Loucy (cell line): ENCODE results near the gene SSB.
A peak's percentile ranks its signal among the peaks of the same experiment; 100 is the strongest.
"Not testable (repeated sequence)": the region's sequence is repeated elsewhere in the genome, so short reads cannot be mapped to it uniquely, and the experiment has no call there.

ENCODE experiments used
- H2AFZ ChIP-seq: fragments of 200-600 bp; sonication (generic); 2 replicates; pipeline ENCODE4 v1.6.0; 2016; ENCODE audit warnings: antibody characterized with exemption, mild to moderate bottlenecking, low read length, moderate library complexity
- H3F3A ChIP-seq: fragments of 200-600 bp; 2 replicates; pipeline ENCODE4 v1.6.0; 2016; ENCODE audit warnings: antibody characterized with exemption, low read depth, mild to moderate bottlenecking
- H3K27me3 ChIP-seq: fragments of 200-600 bp; sonication (generic); 2 replicates; pipeline ENCODE4 v1.6.1; 2014; ENCODE audit warnings: low read length, mild to moderate bottlenecking; ENCODE audit not compliant: insufficient read depth, poor library complexity, severe bottlenecking
- H3K36me3 ChIP-seq: fragments of 200-600 bp; sonication (generic); 2 replicates; pipeline ENCODE4 v1.6.1; 2016; ENCODE audit warnings: low read length; ENCODE audit not compliant: insufficient read depth
- H3K4me1 ChIP-seq: fragments of 200-600 bp; sonication (generic); 2 replicates; pipeline ENCODE4 v1.5.1; 2014; ENCODE audit warnings: low read length, mild to moderate bottlenecking; ENCODE audit not compliant: insufficient read depth, poor library complexity, severe bottlenecking
- H3K4me2 ChIP-seq: fragments of 200-600 bp; sonication (generic); 2 replicates; pipeline ENCODE4 v1.6.0; 2014; ENCODE audit warnings: antibody characterized with exemption, low read length, low read depth, mild to moderate bottlenecking; ENCODE audit not compliant: poor library complexity, severe bottlenecking
- H3K4me3 ChIP-seq: fragments of 200-600 bp; sonication (generic); 2 replicates; pipeline ENCODE4 v1.5.1; 2014; ENCODE audit warnings: low read length, mild to moderate bottlenecking, mixed read lengths; ENCODE audit not compliant: poor library complexity, severe bottlenecking
- H3K79me2 ChIP-seq: fragments of 200-600 bp; sonication (generic); 2 replicates; pipeline ENCODE4 v1.6.1; 2014; ENCODE audit warnings: low read length; ENCODE audit not compliant: insufficient read depth
- H3K9ac ChIP-seq: fragments of 200-600 bp; sonication (generic); 2 replicates; pipeline ENCODE4 v1.6.0; 2014; ENCODE audit warnings: mild to moderate bottlenecking, low read depth, low read length, moderate library complexity; ENCODE audit not compliant: poor library complexity, severe bottlenecking
- H3K9me2 ChIP-seq: fragments of 200-600 bp; sonication (generic); replicated peaks from 2 replicates; pipeline ENCODE4 v1.6.1; 2016; ENCODE audit warnings: low read depth, low read length, mixed read lengths
- H3K9me3 ChIP-seq: fragments of 200-600 bp; sonication (generic); 2 replicates; pipeline ENCODE4 v1.6.1; 2014; ENCODE audit warnings: mild to moderate bottlenecking, antibody characterized with exemption, low read length, low read depth; ENCODE audit not compliant: insufficient read depth
- H4K20me1 ChIP-seq: fragments of 200-600 bp; sonication (generic); 2 replicates; pipeline ENCODE4 v1.6.0; 2014; ENCODE audit warnings: antibody characterized with exemption, low read length, mild to moderate bottlenecking; ENCODE audit not compliant: insufficient read depth, poor library complexity, severe bottlenecking
- CTCF ChIP-seq: fragments of 200-600 bp; sonication (generic); conservative IDR thresholded peaks from 2 replicates; pipeline ENCODE4 v1.5.1; 2014; ENCODE audit warnings: mild to moderate bottlenecking, antibody characterized with exemption, low read length
- EZH2phosphoT487 ChIP-seq: fragments of 200-600 bp; IDR thresholded peaks from 2 replicates; pipeline ENCODE4 v1.6.1; 2018; ENCODE audit warnings: antibody characterized with exemption, mild to moderate bottlenecking, moderate library complexity, borderline replicate concordance

SSB gene

DNA sequence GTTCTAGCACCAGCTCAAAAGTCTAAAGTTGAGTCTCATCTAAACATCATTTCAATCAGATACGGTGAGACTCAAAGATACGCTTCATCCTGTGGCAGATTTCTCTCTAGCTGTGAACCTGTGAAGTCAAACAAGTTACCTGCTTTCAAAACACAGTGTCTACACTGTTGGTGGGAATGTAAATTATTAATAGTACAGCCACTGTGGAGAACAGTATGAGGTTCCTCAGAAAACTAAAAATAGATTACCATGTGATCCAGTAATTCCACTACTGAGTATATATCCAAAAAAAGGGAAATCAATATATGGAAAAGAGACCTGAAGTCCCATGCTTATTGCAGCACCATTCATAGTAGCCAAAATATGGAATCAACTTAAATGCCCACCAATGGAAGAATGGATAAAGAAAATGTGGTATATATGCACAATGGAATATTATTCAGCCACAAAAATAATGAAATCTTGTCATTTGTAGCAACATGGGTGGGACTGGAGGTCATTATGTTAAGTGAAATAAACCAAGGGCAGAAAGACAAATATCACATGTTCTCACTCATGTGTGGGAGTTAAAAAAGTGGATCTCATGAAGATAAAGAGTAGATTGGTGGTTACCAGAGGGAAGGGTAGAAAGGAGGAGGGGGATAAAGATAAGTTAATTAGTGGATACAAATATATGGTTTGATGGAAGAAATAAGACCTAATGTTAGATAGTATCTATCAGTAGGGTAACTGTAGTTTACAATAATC lies 40.2 kb downstream of the SSB start:
- H3K36me3 ChIP-seq: peaks cover 8% of the 10 kb centered on the region; the same call in 1 of the 2 replicates
- peaks cover 21% of the 10 kb centered on the region for H3K4me1 ChIP-seq
- H4K20me1 ChIP-seq: peaks cover 12% of the 10 kb centered on the region
- no peak overlapping the region for H3K9ac ChIP-seq
- no peaks in the 10 kb centered on the region for H3K9me2 ChIP-seq
- H3K4me2 ChIP-seq: no peak overlapping the region
- no peaks in the 10 kb centered on the region for H3K27me3 ChIP-seq
- no peak overlapping the region for H2AFZ ChIP-seq
- H3K79me2 ChIP-seq: peaks cover 66% of the 10 kb centered on the region
- H3K4me3 ChIP-seq: no peak overlapping the region
- 0 out of 2 replicates have a peak, but pooled peaks cover 3% of the 10 kb centered on the region for H3F3A ChIP-seq
- H3K9me3 ChIP-seq: no peaks in the 10 kb centered on the region
- TF ChIP-seq CTCF (no peak), EZH2phosphoT487 (no peak)

DNA sequence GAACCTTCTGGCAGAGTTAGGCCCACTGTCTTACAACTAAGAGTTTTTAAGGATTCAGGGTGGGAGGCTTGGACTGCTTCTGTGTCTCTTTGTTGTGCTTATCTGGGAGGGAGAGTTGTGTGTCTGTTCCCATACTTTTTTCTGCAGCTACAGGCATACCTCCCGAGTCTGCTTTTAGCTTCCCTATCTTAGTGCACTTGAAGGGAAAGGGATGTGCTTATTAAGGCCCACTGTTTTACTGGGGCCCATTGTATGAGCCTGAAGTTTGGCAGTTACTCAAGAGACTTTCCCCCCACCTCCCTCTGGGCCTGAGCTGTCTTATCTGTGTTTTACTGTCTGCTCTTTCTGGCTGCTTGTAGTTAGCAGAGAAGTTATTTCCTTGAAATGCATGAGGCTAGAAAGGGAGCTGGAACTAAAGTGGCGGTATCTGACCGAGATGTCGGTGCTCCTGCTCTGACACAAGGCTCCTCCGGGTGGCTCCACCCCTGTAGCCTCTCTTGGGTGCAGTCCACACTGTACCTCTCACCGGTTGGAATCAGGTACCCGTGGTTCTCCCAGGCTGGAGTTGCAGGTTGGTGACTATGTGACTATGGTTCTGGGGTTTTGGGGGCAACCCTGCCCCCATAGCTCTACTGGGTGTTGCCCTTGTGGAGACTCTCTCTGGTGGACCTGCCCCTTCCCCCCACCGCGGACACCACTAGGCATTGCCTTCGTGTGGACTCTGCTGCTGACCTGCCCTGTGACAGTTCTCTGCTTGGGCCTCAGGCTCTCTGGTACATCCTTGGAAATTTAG lies 41.5 kb downstream of the SSB start:
- H3K27me3 ChIP-seq: no peaks in the 10 kb centered on the region
- H3K9ac ChIP-seq: no peak overlapping the region
- H3K79me2 ChIP-seq: peaks cover 60% of the 10 kb centered on the region
- H3K4me3 ChIP-seq: no peak overlapping the region
- H3K4me1 ChIP-seq: peaks cover 12% of the 10 kb centered on the region
- peaks cover 12% of the 10 kb centered on the region for H4K20me1 ChIP-seq
- H3K9me3 ChIP-seq: no peaks in the 10 kb centered on the region
- H3K9me2 ChIP-seq: no peaks in the 10 kb centered on the region
- 0 out of 2 replicates have a peak, but pooled peaks cover 3% of the 10 kb centered on the region for H3F3A ChIP-seq
- H3K4me2 ChIP-seq: no peak overlapping the region
- peaks cover 8% of the 10 kb centered on the region; the same call in 1 of the 2 replicates for H3K36me3 ChIP-seq
- H2AFZ ChIP-seq: no peak overlapping the region
- peak; percentile 21; the same call in 1 of the 2 replicates for TF ChIP-seq CTCF
- no peak for TF ChIP-seq EZH2phosphoT487

GRCh38 chr2:169840747-169841142 lies 42.1 kb downstream of the SSB start:
- H3K9ac ChIP-seq: no peak overlapping the region
- peaks cover 57% of the 10 kb centered on the region for H3K79me2 ChIP-seq
- no peaks in the 10 kb centered on the region for H3K9me2 ChIP-seq
- no peaks in the 10 kb centered on the region for H3K27me3 ChIP-seq
- H3K4me3 ChIP-seq: no peak overlapping the region
- no peak overlapping the region for H2AFZ ChIP-seq
- H3F3A ChIP-seq: 0 out of 2 replicates have a peak, but pooled peaks cover 3% of the 10 kb centered on the region
- H3K4me2 ChIP-seq: no peak overlapping the region
- H3K36me3 ChIP-seq: peaks cover 8% of the 10 kb centered on the region; the same call in 1 of the 2 replicates
- H3K4me1 ChIP-seq: peaks cover 12% of the 10 kb centered on the region
- TF ChIP-seq CTCF (no peak), EZH2phosphoT487 (no peak)
- H4K20me1 ChIP-seq: peaks cover 12% of the 10 kb centered on the region
- H3K9me3 ChIP-seq: no peaks in the 10 kb centered on the region

DNA sequence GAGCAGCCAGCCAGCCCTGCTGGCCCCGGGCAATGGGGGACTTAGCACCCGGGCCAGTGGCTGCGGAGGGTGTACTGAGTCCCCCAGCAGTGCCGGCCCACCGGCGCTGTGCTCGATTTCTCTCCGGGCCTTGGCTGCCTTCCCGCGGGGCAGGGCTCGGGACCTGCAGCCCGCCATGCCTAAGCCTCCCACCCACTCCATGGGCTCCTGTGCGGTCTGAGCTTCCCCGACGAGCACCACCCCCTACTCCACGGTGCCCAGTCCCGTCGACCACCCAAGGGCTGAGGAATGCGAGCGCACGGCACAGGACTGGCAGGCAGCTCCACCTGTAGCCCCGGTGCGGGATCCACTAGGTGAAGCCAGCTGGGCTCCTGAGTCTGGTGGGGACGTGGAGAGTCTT lies 43.0 kb downstream of the SSB start:
- H3K4me2 ChIP-seq, H3F3A ChIP-seq, H3K36me3 ChIP-seq, H3K9me3 ChIP-seq, H3K9me2 ChIP-seq, H3K27me3 ChIP-seq, H4K20me1 ChIP-seq, H3K4me3 ChIP-seq, H2AFZ ChIP-seq, H3K9ac ChIP-seq: not testable (repeated sequence)
- Histone ChIP-seq H3K4me1 (peaks cover 12% of the 10 kb centered on the region), H3K79me2 (peaks cover 59% of the 10 kb centered on the region)
